OCI-LY1 (cell line): ENCODE measurements around the gene INTS15.

Source experiments
- CTCF ChIP-seq: fragments of 200-600 bp; sonication (generic), shearing (Covaris generic); IDR thresholded peaks from 2 replicates; pipeline ENCODE4 v1.5.1; 2017; ENCODE audit warnings: mild to moderate bottlenecking, antibody characterized with exemption, low read length, moderate library complexity, mixed read lengths
- EZH2 ChIP-seq: fragments of 200-600 bp; sonication (generic), shearing (Covaris generic); IDR thresholded peaks from 2 replicates; pipeline ENCODE4 v1.8.0; 2017; ENCODE audit warnings: borderline replicate concordance, mixed run types, mild to moderate bottlenecking, antibody characterized with exemption, low read length, moderate library complexity, mixed read lengths

DNA sequence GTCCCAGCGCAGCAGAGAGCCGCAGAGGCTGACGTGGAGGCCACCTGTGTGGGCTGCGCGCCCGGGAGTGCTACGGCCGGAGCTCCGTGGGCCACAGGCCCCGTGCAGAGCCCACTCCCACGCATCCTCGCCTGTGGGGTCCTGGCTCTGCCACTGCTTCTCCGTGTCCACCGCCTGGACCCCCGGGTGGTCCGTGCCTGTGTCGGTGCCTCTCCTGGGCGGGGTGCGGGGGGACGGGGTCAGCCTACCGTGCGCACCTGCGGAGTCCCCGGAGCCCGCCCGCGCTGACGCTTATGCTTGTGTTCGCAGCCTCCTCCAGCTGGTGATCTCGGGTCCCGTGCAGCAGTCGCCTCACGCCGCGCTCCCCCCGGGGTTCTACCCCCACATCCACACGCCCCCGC is 17.8 kb downstream of the INTS15 start:
- TF ChIP-seq EZH2 (no peak), CTCF (no peak)
